A549 treated with GW870086 at 1 μM for 4 hours (cell line): ENCODE measurements around the gene KEL. TPM values are rescaled to one million over a fixed set of nuclear protein-coding genes. Genes with fewer than 3 reads are reported as not detected.

Experiments used
- total RNA-seq: library from RNA; stranded (reverse); fragments of 200-300 nt; extraction: Qiagen RNA extraction; gene quantifications from 5 replicates; pipeline ENCODE4 v1.2.3, GENCODE V29; 2022; ENCODE audit warnings: low read depth

The KEL gene
- total RNA-seq, result not detected in 5 replicates

GRCh38 chr7:142961973-142962926 is at the start of gene KEL:
Gene KEL, minus strand, starts transcription at chr7:142962363. Its CDS starts 157 bp downstream, at chr7:142962206.

GRCh38 chr7:142939226-142939910 is 22.8 kb downstream of the KEL start, which contains the start of gene LLCFC1:
Gene LLCFC1, plus strand, starts transcription at chr7:142939484. Its CDS starts 138 bp downstream, at chr7:142939622.

DNA sequence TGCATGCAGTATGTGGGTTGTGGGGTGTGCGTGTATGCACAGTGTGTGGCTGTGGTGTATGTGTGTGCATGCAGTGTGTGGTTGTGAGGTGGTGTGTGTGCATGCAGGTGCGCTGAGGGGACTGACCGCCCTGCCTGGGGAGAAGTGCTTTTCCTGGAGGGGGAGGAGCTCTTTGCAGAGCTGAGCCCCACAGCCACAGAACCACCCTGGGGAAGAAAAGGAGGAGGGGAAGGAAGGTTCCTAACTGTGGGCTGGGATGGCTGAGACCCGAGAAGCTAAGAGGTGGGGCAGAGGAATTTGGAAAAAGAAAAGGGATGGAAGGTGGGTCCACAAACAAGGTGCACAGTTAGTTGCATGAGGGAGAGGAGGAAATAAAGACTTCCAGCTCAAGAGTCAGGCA is 28.5 kb downstream of the KEL start, which contains the start of gene TRPV5:
TRPV5 (minus strand) TSS at position 123 of the 400 bp plus-strand sequence. CDS start 287 bp downstream, outside the sequence.

Other genes starting within 250 kb of the KEL start
- not detected in 5 replicates for gene PRSS1, start 212.9 kb downstream of the KEL start, total RNA-seq
- not detected in 5 replicates for gene PRSS2, start 191.4 kb downstream of the KEL start, total RNA-seq
- gene EPHB6, start 107.3 kb downstream of the KEL start, total RNA-seq, result 0.35 to 0.98 TPM (median 0.57 TPM) in 5 replicates
- not detected in 5 replicates for gene TRPV6, start 76.6 kb downstream of the KEL start, total RNA-seq
- gene TRPV5, start 28.6 kb downstream of the KEL start, total RNA-seq, result not detected in 5 replicates
- not detected in 5 replicates for gene LLCFC1, start 22.9 kb downstream of the KEL start, total RNA-seq
- gene OR9A2, start 64.8 kb upstream of the KEL start, total RNA-seq, result not detected in 5 replicates
- not detected in 5 replicates for gene OR6V1, start 90.0 kb upstream of the KEL start, total RNA-seq
- 0.27 to 0.30 TPM in 2 of 5 replicates, not detected in the others for gene PIP, start 169.7 kb upstream of the KEL start, total RNA-seq
- not detected in 5 replicates for gene TAS2R39, start 221.1 kb upstream of the KEL start, total RNA-seq